GM08714 (cell line): Measurements from ENCODE around the gene THSD7A.

Experiments
- H3K4me3 ChIP-seq: fragments of 200-500 bp; sonication (Bioruptor generic); 2 replicates; pipeline ENCODE4 v1.5.1; 2014; ENCODE audit warnings: mild to moderate bottlenecking, low read length, inconsistent platforms
- ZNF274 ChIP-seq: IDR thresholded peaks from 2 replicates; pipeline ENCODE4 v1.6.1; 2012; ENCODE audit warnings: mild to moderate bottlenecking, low read depth, low read length

THSD7A gene

DNA sequence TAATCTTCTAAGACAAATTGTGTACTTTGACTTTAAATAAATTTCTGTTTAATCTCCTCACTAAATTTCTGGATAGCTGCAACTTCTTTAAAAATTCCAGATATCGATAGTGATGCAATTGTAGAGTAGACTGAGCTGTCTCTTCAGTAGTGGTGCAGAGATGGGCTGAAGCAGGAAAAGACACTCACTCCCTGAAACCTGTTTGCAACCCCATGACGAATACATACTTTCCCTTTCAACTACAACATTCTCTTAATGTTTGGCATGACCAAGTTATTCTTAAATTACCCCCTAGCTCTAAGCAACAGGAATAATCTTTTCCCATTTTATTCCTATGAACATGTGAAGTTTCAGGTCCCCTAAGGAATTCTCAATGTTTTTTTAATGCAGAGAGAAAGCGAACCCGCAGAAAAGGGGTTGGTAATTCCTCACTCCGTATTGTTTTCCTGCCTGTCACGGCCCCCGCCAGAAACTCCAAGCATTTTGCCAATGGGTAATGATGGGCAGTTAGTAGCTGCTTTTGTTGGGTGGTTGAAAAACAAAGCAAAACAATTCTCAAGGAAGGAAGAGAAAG, 1.3 kb downstream of the THSD7A start:
- TF ChIP-seq ZNF274, result no peak
- peak overlapping the region; percentile 47; the same call in 1 of the 2 replicates for H3K4me3 ChIP-seq

DNA sequence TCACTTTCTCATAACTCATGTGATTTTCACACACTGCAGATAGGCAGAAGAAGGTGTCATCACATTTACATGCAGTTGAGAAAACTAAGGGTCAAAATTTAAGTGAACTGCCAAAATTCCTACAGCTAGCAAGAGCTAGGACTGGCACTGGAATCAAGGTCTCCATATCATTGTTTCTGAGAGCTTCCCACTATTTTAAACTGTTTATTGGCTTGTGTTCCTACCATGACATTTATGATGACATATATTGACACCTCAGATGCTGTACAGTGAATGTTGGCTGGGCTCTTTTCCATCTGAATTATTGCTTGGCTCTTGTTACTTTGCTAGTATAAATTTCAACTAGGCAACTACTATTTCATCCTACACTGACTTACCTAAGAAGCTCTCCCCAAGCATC, 2.0 kb downstream of the THSD7A start:
- H3K4me3 ChIP-seq, result no peak overlapping the region
- no peak for TF ChIP-seq ZNF274

GRCh38 chr7:11819947-11820346, 12.1 kb downstream of the THSD7A start:
- TF ChIP-seq ZNF274, result no peak
- no peak overlapping the region for H3K4me3 ChIP-seq

DNA sequence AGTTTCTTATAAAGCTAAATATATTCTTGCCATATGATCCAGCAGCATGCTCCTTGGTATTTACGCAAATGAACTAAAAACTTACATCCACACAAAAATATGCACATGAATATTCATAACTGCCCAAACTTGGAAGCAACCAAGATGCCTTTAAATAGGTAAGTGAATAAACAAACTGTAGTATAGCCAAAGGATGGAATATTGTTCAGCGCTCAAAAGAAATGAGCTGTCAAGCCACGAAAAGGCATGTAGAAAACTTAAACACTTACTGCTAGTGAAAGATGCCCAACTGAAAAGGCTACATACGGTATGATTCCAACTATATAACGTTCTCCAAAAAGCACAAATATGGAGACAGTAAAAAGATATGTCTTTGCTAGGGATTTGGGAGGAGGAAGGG, 12.7 kb downstream of the THSD7A start:
- no peak for TF ChIP-seq ZNF274

GRCh38 chr7:11818281-11818680, 13.7 kb downstream of the THSD7A start:
- no peak for TF ChIP-seq ZNF274
- H3K4me3 ChIP-seq, result no peak overlapping the region

More for the DNA sequence above, 12.7 kb downstream of the THSD7A start:
- no peak overlapping the region for H3K4me3 ChIP-seq

DNA sequence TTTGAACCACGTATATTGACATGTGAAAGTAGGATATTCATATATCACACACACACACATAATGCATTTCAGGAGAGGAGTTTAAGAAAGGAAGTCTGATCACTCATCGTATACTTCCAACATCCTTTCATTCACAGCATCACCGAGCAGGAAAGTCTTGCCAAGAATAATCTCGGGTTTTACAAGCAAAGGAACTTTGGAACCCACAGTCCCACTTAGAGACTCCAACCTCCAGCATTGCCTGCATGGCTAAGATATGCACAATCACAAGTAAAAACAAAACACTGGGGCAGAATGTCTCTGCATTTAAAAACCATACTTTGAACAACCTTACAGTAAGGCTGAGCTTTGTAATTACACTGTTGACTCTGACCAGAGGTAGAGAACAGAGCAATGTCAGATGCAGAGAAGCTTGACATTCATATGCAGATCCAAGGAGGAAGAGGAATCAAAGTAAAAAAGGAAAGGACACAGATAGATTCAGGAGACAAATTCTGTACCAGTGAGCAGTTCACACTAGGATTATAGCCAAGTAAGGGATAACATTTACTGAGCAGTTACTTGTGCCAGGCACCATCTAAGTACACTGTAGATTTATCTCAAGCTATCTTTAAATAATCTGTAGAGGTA, 14.8 kb downstream of the THSD7A start:
- H3K4me3 ChIP-seq, result no peak overlapping the region
- no peak for TF ChIP-seq ZNF274

DNA sequence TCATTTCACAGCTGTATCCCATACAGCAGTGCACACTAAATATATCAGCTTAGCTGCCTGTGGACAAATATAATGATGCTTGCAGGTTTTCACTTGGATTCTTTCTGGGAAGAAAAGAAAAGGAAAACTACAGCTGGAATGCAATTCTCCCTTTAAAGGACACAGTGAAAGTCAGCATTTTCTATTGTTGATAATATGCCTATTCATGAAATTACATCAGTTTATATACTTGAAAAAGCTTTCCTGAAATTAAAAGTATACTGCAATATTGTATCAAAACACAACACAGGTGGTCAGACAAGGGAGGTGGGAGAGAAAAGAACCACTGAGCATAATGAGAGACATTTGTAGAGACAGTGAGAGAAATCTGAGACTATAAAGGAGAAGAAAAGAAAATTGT, 20.3 kb downstream of the THSD7A start:
- no peak for TF ChIP-seq ZNF274

DNA sequence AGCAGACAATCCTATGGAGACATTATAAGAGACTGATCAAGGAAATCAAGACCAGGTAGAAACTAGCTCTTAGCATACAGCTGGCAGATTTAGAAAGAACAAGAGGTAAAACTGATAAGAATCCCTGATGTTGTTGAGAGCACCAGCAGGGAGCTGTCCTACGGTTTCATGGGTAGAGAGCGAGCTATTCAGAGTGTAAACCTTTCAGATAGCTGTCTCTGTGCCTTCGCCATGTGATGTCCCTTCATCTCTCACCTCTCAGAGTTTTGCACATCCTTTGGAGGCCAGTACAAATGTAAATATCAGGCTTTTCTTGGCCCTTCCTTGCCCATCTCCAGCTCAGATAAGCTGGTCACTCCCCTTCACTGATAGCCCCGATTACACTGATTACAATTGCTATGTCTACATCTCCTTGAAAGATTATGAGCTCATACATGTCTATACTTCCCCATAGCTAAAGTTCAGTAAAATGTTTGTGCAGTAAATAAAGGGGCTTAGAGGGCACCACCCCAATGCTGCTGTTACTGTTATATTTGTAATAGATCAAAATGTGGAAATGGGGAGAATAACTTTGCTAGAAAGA, 21.9 kb downstream of the THSD7A start:
- TF ChIP-seq ZNF274, result no peak

More for the DNA sequence above, 20.3 kb downstream of the THSD7A start:
- H3K4me3 ChIP-seq, result no peak overlapping the region

GRCh38 chr7:11807000-11807399, 25.0 kb downstream of the THSD7A start:
- no peak for TF ChIP-seq ZNF274
- H3K4me3 ChIP-seq, result no peak overlapping the region

More for the DNA sequence above, 21.9 kb downstream of the THSD7A start:
- H3K4me3 ChIP-seq, result no peak overlapping the region

DNA sequence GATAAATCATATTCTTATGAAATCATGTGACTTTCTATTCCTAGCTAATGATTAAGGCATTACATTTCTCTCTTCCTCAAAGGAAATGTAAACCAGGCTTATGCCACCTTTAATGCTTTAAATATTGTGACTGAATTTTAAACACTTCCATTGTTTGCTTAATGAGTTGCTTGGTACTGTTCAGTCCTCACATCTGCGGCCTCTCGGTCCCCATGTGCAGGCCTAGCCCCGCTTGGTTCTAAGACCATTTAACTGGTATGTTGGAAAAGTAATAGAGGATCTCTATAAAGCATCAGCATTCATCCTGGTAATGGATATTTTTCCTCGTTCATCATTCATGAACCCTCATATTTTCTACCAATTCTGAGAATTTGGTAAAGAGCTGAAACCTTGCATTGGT, 27.4 kb downstream of the THSD7A start:
- no peak overlapping the region for H3K4me3 ChIP-seq
- TF ChIP-seq ZNF274, result no peak

DNA sequence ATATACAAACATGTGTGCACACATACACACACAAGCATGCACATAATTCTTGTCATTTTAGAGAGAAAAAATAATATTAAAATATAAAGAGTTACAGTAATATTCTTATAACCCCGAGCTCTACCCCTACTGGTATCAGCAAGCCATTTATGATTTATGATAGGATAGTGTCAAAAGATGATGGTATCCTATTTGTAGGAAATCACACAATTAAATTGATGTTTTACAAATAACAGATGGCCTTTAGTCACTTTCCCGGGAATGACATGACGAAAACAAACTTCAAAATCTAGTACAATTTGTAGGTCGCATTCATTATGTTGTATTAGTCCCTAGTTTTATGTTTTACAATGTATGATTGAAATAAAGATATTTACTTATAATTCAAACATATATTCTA, 36.8 kb downstream of the THSD7A start:
- TF ChIP-seq ZNF274, result no peak
- no peak overlapping the region for H3K4me3 ChIP-seq

DNA sequence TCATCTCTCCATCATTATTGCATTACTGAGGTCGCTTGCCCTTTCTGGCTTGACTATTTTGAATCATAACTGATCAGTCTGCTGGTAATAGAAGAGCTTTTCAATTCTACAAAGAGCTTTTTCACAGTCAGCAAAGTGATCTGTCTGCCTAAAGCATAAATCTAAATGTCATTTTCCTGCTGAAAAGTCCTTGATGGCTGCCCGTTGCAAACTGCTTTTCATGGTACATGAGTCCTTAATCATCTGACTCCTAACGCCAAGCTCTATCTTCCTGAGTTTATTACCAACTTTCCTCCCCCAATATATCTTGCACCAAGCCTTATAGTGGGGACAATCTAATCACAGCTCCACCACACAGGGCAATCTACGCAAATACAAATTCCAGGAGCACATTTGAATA, 39.8 kb downstream of the THSD7A start:
- no peak for TF ChIP-seq ZNF274
- H3K4me3 ChIP-seq, result no peak overlapping the region

- H3K4me3 ChIP-seq, result no peak overlapping the region
- TF ChIP-seq ZNF274, result no peak
Observed at GRCh38 chr7:11788568-11788967, 43.4 kb downstream of the THSD7A start.

DNA sequence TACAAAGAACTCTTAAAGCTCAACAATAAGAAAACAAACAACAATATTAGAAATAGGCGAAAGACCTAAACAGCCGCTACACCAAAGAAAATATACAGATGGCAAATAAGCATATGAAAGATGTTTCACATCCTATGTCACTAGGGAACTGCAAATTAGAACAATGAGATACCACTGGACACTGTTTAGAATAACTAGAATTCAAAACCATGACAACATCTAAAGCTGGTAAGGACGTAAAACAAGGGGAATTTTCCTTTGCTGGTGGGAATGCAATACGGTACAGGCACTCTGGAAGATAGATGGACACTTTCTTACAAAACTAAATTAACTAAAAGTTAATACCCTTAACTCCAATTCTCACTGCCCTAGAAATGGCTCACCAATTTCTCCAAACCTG, 44.5 kb downstream of the THSD7A start:
- no peak for TF ChIP-seq ZNF274
- H3K4me3 ChIP-seq, result no peak overlapping the region

GRCh38 chr7:11786186-11786585, 45.8 kb downstream of the THSD7A start:
- no peak overlapping the region for H3K4me3 ChIP-seq
- no peak for TF ChIP-seq ZNF274

GRCh38 chr7:11784769-11785536, 47.0 kb downstream of the THSD7A start:
- no peak overlapping the region for H3K4me3 ChIP-seq
- TF ChIP-seq ZNF274, result no peak
